CD4-positive, alpha-beta T cell treated with Interleukin-10 for 1 hour (primary cell): ENCODE data around the gene PRKG1.
"Not testable (repeated sequence)": the region's sequence is repeated elsewhere in the genome, so short reads cannot be mapped to it uniquely, and the experiment has no call there.

Source experiments
- DNase-seq: peaks from one replicate; pipeline ENCODE4 v3.0.0-alpha.2; 2020

The PRKG1 gene

DNA sequence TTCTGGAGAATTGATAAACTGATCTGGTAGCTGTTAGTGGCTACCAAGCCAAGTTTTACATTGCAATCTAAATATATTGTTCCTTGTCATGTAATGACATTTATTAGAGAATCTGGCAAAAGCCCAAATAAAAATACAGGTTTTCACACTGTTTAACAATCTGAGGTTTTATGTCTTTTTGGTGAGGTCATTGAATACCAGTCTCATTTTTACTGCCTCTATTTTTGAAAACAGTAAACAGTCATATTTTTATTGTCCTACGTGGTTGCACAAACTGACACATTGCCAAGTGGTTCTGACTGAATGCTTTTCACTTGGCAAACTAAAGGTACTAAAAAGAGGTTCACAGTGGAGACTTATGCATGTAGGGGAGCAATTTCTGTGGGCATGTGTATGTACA is 157.5 kb downstream of the PRKG1 start:
- no peak for DNase-seq

DNA sequence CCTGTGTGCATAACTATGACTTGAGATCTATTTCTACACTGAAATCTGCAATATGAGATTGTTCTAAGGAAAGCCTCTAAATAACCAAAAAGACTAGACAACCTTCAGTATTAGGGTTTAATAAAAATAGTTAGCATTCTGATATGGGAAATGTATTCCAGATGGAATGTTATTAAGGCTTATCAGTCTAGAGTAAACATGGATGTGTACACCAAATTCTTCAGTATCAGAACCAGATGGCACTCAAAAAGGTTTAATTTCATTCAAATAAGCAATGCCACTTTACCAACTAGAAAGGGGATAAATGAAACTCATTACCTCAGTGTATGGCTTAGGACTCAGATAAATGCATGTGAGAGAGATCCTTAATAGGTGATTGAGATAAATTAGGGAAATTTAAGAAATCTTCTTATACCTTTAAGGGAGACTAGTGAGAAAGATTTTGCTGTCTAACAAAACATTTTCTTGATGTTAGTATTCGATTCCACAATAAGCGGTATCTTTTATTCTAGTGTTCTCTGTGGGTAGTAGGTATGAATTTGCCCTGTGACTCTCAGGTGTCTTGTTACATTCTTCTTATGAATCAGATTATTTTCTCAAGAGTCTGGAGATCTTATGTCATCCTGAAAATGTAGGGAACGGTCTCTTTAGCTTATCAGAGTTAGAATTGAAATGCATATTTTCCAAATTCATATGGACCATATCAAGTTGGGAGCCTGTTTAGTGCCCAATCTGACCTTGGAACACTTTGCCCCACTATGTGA is 159.2 kb downstream of the PRKG1 start:
- no peak for DNase-seq

DNA sequence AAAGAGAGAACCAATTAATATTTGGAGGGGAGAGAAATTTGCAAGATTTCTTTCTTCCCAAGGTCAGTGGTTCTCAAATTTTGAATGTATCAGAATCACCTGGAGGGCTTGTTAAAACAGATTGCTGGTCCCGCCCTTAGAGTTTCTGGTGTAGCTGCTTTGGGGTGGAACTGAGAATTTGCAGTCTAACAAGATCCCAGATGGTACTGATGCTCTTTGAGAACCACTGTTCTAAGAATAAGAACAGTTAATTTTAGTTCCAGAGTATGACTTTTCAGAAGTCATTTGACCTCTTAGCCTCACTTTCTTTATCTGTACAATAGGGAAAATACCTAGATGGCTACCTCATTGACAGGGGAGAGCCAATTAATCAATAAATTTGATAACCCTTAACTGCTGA is 161.6 kb downstream of the PRKG1 start:
- no peak for DNase-seq

DNA sequence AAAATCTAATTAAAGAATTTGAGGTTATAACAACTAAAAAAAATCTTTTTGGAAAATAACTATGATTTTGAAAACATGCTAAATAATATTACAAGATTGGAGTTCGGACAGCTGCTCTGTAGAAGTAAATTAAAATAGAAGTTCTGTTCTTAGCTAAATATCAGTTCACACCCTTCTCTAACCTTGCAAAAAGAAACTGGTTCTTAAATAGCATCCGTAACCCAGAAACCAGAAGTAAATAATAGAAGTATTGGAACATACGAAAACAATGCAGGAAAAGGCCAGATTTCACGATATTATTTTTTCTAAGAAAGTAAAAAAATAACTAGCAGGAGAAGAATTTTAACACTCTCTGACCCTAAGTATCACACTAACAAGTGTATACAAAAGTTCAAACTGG is 164.7 kb downstream of the PRKG1 start:
- DNase-seq, result no peak

DNA sequence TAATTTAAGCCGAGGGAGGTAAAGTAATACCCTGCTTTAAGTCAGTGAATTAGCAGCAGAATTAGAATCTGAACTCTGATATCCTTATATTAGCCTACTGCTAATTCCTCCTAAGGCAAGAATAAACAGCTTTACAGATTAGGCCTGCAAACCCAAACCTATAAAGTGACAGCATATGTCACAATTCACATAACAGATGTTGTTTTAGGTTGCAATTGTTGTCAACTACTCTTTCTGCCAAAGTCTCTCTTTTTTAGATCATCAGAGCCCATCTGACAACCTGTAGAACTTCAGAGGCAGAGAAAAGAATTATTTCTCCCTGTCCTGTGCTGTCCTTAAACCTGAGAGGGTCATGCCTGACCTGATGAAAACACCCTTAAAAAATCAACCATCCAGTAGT is 167.2 kb downstream of the PRKG1 start:
- no peak for DNase-seq

DNA sequence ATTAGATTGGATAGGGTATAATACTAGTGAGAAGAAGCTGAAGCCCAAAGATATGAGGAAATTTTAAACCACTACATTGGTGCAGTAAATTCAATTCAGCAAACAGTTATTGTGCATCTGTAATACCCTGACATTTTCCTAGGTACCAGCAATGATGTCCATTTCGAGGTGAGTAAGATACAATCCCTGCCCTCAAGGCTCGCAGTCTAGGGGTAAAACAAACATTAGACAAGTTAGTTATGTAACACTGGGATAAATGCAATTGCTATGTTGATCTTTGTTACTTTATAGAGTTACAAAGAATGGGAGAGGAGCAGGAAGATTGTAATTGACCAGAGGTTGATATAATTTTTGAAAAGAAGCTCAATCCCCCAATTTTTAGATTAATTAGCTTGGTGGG is 168.1 kb downstream of the PRKG1 start:
- no peak for DNase-seq

DNA sequence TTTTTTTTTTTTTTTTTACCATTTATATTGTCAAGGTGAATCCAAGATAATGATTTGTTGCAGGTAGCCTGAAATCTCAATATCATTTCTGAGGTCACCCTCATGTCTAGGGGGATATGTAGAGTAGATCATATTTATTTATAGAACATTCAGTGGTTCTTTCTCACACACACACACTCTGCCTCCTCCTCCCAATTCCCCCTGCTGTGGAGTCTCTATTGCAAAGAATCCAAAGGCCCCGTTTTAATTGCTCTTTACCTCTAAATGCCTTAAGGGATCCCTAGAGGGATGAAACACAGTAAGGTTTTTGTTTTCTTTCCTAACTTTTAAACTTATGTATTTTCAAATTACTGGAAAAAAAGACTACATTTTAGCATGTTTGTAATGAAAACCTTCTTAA is 170.0 kb downstream of the PRKG1 start:
- DNase-seq, result no peak

DNA sequence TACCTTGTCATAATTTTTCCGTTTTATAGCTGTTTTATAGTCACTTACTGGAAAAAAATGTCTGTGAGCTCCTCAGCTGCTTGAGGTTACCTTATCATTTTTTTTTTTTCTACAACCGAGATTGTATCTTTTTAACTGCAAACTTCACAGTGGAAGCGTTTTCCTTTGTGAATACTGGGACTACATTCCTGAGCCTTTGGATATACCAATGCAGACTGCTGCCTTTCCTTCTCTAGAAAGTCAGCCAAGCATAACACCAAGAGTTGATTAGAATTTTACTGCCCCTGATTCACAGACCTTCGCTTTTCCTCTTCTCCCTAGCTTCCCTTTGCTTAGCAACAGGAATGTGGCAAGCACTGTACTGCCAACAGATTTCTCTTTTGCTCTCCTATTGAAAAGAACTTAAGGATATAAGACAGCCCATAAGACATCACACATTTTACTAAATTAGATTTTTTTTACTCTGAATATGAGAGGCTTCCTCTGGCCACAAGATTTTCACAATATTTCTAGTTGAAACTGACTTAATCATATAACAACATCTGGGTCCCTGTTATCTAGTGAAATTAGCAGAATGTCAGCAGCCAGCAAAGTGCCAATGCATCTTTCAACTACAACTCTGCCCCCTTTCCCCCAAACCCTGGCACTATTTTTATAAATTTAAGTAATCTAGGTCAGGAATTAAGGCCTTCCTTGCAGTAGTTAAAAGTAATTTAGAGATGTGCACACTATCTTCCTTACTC is 170.6 kb downstream of the PRKG1 start:
- DNase-seq, result no peak

DNA sequence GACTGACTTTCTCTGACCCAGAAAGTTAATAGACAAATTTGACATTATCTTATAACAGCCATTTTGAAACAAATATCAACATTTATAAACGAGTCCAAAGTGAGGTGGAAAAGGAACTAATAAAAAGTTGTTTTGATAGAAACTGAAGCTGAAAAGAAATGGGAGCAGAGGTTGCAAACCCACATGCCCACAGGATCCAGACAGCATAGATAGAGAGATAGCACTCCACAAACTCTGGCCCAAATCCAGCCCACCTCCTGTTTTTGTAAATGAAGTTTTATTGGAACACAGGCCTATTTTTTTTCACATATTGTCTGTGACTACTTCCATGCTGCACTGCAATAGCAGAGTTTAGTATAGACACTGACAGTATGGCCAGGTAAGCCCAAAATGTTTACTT is 171.9 kb downstream of the PRKG1 start:
- no peak for DNase-seq

DNA sequence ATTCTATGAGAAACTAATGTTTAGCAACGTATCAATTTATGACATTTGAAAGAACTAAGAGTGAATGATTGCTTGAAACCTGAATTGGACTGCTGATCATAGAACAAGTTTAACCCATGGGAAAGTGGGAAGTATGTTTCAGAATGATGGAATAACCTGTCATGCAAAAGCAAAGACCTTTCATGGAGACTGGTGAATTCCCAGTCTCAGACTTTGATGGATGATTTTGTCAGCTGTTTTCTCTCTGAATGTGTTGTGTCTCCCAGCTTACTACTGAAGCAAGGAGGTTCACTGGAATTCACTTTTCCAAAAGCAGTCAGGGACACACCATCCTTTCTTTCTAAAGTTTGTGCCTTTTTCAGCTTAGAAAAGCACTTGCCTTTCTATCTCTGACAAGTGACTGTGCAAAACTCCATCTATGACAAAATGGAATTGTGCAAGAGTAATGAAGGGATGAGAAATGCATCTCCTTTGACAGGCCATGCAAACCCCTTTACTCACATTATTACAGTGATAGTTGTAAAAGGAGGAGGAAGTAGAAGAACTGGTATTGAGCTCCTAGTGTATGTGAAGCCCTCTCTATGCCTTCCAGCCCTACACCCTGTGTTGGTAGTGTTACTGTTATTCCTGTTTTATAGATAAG is 176.1 kb downstream of the PRKG1 start:
- no peak for DNase-seq

DNA sequence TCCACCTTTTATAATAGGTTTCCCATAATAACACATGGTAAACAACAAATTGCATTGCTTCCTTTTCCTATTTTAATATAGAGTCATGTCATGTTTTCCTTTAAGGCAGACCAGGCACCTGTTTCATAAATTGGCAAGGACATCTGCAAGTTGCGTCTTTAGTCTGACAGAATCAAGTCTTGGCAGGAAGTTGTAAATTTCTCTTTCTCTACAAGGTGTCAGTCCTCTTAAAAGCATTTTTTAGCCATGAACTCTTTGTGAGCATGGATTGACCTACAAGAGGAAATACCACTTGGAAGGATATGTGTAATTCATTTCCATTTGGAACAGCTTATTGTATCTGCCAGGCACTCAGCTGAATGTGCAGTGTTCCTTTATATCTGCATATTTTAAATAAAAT is 176.8 kb downstream of the PRKG1 start:
- DNase-seq, result no peak

DNA sequence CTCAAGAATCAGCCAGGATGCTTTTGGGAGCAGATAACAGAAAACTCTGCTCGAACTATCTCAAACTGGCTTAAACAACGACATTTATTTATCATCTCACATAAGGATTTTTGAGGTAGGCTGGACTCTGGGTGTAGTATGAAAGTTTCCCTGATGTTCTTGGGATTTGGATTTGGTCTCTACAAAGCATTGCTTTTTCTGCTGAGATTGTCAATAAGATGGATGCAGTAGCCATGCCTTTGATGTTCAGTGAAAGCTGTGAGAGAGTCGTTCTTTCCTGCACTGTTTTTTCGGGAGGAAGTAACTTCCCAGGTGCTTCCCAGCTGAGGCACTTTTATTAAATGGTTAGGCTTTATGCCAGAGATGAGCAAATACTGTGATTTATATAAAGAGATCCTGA is 181.1 kb downstream of the PRKG1 start:
- DNase-seq, result no peak

DNA sequence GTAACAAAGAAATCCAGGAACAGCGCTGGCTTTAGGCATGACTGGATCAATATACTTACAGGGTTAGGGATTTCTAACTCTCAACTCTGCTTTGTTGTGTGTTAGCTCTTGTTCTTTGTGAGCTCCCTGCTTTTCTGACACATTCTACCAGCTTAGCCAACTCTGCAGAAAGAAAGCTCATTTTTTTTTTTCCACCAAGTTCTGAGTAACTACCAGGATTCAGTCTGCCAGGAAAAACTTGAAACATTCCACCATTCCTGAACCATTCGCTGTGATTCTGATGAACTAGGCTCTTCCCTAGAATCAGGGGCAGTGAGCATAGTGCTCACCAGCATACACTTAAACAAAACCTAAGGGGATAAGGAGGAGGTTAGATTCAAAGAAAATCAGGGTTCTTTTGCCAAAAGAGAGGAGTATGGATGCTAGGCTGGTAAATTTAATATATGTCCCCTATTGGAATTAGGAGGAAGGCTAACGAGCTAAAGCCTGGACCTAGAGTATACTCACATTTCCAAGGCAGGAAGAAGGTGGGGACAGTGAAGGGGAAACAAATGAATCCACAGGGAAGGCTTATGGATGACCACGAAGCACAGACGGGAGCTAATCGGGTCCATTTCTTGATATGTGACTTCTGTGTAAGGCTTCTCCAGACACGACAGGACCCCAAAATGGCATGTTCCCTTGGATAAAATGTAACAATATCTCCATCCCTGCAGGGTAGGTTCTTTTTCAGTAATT is 183.4 kb downstream of the PRKG1 start:
- DNase-seq, result no peak

DNA sequence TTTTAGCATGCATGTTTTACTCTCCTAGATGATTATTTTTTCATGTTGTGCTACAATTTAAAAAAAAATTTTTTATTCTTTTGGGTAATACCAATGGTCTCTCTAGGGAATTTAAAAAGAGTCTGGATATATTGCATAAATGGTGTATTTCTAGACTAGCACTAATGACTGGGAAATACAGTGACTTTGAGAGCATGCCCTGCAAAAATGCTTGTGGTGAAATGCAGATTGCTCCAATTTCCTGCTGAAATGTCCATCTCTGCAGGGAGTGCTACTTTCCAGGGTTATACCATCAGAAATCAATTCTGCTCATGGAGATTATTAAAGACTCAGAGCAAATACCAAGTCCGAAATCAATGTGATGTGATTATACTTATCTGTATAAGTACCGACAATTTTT is 186.1 kb downstream of the PRKG1 start:
- DNase-seq, result no peak

DNA sequence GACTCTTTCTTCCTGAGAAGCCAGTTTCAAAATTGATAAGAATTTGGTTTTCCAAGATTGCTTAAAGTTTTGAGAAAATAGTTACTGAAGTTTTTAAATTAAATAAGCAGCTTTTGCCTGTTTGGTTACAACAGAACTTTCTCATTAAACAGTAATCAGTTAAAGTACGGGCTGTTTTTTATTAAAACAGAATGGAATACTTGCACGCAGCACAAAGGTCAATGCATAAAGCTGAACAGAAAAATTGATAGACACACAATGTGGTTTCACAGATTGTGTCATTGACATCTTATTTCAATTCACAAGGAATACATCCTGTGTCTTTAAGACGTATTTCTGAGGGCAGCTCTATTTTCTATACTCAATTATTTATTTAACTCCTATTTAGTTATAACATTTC is 192.2 kb downstream of the PRKG1 start:
- DNase-seq, result no peak

DNA sequence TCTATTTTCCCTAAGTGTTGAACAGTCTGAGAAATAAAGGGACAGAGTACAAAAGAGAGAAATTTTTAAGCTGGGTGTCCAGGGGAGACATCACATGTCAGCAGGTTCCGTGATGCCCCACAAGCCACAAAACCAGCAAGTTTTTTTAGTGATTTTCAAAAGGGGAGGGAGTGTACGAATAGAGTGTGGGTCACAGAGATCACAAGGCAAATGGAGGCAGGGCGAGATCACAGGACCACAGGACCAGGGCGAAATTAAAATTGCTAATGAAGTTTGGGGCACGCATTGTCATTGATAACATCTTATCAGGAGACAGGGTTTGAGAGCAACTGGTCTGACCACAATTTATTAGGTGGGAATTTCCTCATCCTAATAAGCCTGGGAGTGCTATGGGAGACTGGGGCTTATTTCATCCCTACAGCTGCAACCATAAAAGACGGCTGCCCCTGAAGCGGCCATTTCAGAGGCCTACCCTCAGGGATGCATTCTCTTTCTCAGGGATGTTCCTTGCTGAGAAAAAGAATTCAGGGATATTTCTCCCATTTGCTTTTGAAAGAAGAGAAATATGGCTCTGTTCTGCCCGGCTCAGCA is 193.8 kb downstream of the PRKG1 start:
- not testable (repeated sequence) for DNase-seq

DNA sequence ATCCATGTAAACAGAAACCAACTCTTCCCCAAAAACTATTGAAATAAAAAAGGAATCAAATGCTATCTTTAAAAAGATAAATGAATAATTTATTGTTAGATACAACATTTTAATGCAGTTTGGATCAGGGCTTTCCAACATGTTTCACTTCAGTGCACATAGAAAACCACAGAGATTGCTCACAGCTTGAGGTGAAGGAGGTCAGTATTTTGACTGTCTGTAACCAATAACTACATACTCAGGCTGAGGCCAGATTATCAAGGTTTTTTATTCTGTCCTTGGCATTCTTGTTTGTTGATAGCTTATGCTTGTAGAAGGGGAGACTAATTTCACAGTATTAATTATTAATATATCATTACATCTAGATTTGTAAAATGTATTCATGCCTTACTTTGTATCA is 195.5 kb downstream of the PRKG1 start:
- DNase-seq, result no peak

DNA sequence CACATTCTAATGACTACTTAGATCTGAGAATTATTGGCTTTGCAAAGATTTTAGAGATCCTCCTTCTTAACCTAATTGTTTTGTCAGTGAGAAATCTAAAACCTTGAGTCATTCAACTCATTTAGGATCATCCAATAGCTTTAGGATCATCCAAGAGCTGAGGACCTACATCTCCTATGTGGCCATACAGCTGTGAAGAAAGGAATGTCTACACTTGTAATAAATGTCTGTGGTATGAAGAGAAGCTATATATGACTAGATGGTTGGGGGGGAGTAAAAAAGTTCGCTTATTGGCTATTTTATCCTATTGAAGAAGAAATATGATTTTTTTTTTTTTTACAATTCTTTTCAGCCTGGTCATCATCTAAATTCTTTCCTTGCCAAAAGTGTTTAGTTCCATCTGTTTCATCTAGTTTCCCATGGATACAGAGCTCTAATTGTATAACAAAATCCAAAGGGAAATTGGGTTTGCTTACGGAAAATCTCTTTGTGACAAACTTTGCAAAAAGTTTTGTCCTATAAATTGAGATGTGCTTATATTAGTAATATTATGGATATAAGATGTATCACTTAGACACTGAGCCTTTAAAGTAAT is 196.7 kb downstream of the PRKG1 start:
- no peak for DNase-seq

DNA sequence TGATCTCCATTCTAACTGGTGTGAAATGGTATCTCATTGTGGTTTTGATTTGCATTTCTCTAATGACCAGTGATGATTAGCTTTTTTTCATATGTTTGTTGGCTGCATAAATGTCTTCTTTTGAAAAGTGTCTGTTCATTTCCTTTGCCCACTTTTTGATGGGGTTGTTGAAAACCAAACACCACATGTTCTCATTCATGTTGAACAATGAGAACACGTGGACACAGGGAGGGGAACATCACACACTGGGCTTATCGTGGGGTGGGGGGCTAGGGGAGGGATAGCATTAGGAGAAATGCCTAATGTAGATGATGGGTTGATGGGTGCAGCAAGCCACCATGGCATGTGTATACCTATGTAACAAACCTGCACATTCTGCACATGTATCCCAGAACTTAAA is 197.8 kb downstream of the PRKG1 start:
- not testable (repeated sequence) for DNase-seq

DNA sequence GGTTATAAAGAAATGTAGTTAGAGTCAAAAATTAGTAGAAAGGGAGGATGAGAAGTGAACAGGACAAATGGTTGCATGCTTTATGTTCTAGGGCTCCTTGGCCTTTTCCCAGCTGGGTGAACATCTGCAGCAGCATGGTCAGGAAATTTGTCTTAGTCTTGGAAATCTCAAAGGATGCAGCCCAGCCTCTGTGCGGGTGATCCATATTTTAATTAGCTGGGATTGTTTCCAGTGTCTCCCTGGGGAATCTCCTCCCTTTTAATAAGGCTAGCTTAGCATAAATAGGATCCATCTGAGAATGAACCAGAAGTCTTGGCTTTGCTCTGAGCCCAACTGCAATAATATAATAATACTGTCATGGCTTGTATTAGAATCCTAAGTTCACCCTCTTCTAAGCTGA is 198.3 kb downstream of the PRKG1 start:
- DNase-seq, result no peak

DNA sequence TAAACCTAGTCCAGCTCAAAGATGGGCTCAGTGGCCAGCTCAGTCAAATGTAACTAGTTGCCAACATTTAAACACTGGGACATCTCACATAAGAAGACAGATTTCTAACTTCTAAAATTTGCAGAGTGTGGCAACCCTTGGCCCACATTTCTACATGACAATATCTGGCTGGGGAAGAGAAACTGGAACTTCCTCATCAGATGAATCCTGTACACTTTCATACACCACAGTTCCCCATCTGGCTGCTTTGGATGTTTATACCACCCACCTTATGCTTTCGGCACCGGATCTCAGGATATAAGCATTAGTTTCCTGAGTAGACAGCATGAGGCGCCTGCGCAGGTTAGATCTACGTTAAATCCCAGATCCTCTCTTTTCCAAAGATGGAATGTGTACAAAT is 199.3 kb downstream of the PRKG1 start:
- DNase-seq, result no peak

DNA sequence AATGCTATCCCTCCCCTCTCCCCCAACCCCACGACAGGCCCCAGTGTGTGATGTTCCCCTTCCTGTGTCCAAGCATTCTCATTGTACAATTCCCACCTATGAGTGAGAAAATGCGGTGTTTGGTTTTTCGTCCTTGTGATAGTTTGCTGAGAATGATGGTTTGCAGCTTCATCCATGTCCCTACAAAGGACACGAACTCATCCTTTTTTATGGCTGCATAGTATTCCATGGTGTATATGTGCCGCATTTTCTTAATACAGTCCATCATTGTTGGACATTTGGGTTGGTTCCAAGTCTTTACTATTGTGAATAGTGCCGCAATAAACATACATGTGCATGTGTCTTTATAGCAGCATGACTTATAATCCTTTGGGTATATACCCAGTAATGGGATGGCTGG is 201.8 kb downstream of the PRKG1 start:
- not testable (repeated sequence) for DNase-seq

DNA sequence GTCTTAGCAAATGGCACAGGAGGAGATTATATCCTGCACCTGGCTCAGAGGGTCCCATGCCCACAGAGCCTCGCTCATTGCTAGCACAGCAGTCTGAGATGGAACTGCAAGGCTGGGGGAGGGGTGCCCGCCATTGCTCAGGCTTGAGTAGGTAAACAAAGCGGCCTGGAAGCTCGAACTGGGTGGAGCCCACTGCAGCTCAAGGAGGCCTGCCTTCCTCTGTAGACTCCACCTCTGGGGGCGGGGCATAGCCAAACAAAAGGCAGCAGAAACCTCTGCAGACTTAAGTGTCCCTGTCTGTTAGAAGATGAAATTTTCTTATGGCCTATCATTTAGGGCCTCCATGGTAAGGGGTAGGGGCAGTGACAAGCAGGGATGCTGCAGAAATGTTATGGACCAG is 207.1 kb downstream of the PRKG1 start:
- not testable (repeated sequence) for DNase-seq
